ENCODE measurements around the gene GSTM2.

DNA sequence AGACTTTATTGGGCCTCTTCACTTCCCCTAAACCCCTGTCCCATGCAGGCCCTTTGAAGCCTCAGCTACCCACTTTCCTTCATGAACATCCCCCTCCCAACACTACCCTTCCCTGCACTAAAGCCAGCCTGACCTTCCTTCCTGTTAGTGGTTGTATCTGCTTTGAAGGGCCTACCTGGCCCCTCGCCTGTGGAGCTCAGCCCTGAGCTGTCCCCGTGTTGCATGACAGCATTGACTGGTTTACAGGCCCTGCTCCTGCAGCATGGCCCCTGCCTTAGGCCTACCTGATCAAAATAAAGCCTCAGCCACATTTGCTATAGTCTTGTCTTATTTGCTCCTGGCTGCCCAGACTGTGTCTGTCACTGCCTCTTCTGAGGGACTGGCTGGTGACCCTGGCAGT, 6.5 kb upstream of the GSTM2 start:
- TF ChIP-seq EZH2phosphoT487 (IDR thresholded peaks at IDR 0.05; ENCODE audit: borderline replicate concordance): no peak
- TF ChIP-seq, protein P1, sequence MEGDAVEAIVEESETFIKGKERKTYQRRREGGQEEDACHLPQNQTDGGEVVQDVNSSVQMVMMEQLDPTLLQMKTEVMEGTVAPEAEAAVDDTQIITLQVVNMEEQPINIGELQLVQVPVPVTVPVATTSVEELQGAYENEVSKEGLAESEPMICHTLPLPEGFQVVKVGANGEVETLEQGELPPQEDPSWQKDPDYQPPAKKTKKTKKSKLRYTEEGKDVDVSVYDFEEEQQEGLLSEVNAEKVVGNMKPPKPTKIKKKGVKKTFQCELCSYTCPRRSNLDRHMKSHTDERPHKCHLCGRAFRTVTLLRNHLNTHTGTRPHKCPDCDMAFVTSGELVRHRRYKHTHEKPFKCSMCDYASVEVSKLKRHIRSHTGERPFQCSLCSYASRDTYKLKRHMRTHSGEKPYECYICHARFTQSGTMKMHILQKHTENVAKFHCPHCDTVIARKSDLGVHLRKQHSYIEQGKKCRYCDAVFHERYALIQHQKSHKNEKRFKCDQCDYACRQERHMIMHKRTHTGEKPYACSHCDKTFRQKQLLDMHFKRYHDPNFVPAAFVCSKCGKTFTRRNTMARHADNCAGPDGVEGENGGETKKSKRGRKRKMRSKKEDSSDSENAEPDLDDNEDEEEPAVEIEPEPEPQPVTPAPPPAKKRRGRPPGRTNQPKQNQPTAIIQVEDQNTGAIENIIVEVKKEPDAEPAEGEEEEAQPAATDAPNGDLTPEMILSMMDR (conservative IDR thresholded peaks at IDR 0.05; ENCODE audit: low read length): no peak

Data from Loucy (cell line).